HG02970 (cell line): ENCODE data around the gene TFIP11.
A peak's percentile ranks its signal among the peaks of the same experiment; 100 is the strongest.

ENCODE experiments used
- ATAC-seq: cut with Tn5 transposase; IDR thresholded peaks from one replicate; pipeline ENCODE4 v1.9.1; 2021; ENCODE audit warnings: mild to moderate bottlenecking, moderate library complexity, moderate number of reproducible peaks; ENCODE audit not compliant: unreplicated experiment, low FRiP score

Gene TFIP11

DNA sequence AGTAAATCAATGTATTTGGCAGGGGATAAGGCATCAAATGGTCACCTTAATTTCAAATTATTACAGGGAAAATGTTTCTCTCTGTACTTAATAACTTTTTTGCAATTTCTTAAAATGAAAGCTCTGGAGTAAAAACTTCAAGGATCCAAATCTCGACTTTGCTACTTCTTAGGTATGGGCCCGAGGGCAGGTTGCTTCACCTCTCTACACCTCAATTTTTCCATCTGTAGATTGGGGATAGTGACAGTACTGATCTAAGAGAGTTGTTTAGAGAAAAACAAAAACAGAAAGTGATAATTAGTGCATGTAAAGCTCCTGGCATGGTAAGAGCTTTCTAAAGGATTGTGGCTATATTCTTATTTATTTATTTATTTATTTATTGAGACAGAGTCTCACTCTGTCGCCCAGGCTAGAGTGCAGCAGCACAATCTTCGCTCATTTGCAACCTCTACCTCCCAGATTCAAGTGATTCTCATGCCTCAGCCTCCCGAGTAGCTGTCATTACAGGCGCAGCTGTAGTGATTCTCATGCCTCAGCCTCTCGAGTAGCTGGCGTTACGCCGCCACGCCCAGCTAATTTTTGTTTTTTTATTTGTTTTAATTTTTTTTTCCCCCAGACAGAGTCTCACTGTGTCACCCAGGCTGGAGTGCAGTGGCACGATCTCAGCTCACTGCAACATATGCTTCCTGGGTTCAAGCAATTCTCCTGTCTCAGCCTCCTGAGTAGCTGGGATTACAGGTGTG lies 2.3 kb upstream of the TFIP11 start:
- no peak for ATAC-seq

DNA sequence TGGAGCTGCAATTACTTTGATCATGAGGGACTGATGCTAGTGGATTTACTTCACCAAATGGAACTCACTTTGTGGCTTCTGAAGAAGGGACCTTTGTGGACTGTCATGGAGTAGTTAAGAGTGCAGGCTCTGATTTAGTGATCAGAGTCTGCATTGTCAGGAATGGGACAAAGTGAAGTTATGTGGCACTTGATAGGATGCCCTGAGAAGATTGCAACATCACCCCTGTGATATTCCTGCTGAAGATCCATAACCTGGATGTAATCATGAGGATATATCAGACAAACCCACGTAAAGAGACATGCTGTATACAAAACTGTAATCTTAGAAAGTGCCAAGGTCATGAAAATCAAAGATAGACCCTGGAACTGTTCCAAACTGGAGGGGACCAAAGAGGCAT lies 1.6 kb upstream of the TFIP11 start:
- ATAC-seq = no peak

DNA sequence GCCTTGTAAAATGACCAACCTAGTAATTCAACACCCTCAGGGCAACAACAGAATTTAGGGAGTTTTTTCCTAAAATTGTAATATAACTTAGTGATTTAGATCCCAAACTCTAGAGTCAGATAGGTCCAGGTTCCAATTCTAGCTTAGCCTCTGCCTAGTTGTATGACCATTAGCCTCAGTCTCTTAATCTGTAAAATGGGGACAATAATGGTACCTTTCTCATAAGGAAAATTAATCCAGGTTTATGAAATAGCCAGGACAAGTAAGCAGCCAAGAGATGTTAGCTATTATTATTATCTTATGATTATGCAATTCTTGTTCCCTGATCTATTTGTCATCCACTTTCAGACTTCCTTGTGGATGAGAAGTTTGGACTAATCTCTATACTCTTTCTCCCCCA lies 4.1 kb downstream of the TFIP11 start:
- ATAC-seq = no peak

DNA sequence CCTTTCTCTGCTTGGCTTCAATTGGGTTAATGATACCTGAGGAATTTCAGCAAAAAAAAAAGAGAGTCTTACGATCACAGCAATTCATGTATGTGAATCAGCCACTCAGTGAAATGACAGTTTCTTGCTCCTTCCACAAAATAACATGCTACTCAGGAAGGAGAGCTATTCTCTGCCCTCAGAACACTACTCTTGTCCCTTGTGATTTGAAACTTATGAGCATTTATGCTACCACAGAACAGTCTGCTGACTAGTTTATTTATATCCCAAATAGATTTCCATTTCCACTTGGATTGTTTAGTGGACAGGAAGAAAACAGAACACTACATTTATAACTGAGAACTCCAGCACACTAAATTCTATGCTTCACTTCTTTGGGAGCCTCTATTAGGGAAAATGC lies 8.5 kb downstream of the TFIP11 start:
- no peak for ATAC-seq

DNA sequence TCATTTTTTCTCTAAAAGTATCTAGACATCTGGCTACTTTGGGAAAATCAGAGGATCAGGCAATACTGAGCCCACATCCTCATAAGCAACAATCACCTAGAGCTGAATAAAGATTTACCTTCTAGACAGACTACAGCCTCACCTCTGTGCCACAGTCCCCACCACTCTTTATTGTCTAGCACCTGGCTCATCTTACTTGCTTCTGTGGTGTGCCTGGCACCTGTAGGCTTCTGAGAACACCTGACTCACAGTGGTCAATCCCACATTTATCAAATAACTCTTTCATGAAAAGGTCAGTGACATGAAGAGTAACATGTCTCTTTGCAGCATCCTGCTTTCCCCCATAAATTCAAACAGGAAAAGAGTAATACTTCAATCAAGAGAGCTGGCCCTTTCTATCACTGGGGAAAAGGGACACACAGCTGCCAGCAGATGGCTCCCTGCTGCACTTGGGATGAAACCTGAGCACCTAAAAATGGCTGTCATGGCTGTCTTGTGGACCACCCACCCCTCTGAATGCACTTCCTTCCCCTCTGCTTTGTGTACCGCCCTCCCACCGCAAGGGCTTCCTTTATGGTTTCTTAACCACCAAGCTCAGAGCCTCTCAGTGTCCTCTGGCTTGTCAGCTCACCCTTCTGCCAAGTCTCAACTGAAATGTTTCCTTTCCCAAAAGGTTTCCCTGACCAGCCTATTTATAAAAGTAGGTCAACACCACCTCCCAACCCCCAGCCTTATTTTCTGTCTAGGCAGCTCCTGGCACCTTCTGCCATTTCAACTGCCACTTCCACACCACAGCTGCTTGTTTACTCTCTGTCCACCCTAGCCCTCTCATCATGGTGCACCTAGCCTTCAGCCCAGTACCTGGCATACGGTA lies 9.3 kb downstream of the TFIP11 start:
- no peak for ATAC-seq

DNA sequence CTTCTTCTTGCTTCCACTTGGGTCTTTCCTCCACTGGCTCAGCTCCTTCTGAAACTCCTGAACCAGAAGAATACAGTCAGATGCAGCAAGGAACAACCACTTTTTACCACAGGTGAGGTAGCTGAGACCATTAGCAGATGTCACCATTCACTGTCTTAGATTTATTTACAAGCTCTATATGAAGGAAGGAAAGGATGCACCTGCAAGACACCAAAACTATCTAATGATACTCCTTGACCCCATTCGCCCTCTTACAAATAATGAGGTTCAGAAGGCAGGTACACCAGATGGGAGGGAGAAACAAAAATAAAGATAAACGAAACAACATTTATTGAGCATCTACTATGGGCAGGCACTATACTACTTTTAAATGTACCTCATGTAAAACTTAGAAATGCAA lies 10.3 kb downstream of the TFIP11 start:
- ATAC-seq = no peak

DNA sequence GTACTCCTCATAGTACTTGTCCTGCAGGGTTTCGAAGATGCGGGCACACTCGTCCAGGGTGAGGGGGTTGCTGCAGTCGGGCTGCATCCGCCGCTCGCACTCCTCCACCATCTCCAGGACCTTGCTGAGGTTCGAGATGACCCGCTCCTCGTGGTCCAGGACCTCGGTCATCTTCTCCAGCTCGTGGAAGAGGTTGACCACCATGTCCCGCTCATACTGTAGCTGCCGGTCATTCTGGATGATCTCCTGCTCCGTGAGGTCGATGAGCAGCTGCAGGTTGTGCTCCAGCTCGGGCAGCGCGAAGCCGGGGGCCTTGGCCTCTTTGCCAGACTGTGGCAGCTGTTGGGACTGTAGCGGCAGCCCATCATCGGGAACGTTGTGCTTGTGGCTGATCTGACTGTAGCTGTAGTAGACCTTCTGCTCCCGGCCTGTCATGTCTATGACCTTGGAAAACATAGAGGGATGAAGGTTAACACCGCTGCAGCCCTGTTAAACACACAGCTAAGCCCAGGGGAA lies 13.0 kb downstream of the TFIP11 start:
- no peak for ATAC-seq

DNA sequence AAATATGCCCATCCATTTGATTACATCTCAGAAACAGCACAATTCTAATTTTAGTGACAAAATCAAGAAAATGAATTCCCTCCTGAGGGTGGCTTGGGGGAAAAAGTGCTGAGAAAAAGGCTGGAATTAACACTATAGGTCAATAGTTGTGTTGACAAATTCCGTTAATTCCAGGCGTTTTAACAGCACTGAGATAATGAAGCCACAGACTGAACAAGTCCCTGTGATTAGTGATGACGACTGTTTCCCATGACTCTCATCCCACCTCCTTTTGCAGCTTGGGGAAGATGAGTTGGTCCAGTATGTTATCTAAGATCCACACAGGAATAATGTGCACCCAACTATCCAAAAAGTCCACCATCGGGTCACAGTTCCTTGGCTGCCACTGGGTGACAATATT lies 15.8 kb downstream of the TFIP11 start:
- no peak for ATAC-seq

DNA sequence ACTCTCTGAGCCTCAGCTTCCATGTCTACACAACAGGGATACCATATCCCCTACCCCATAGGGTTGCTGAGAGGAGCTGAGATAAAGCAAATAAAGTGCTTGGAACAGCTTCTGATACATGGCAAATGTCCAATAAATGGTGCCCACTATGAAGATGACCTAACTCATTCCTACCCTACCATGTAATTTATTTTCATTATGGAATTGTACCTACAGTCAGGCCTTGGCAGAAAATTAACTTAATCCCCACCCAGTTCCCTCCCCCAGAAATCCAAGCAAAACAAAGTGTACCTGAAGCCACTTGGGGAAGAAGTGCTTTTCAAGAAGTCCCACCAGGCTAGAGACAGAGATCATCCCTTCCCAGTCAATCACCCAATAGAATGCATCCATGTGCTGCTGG lies 17.8 kb downstream of the TFIP11 start:
- no peak for ATAC-seq

DNA sequence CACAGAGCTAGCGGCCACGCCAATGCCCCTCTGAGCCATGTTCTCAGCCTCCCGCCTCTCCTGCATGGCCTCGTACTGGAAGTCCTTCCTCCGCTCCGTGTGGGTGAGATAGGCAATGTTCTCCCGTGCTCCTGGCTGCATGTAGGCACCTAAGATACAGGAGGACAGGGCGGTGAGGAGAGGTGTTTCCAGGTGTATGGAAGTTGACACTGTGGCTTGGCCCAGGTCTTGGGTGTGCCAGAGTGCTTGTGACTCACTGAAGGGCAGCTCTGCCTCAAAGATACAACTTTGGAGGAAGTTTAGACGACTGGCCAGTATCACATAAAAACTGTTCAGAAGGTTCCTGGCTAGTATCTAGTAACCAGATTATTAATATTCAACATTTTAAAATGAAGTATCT lies 20.1 kb downstream of the TFIP11 start:
- ATAC-seq = no peak

DNA sequence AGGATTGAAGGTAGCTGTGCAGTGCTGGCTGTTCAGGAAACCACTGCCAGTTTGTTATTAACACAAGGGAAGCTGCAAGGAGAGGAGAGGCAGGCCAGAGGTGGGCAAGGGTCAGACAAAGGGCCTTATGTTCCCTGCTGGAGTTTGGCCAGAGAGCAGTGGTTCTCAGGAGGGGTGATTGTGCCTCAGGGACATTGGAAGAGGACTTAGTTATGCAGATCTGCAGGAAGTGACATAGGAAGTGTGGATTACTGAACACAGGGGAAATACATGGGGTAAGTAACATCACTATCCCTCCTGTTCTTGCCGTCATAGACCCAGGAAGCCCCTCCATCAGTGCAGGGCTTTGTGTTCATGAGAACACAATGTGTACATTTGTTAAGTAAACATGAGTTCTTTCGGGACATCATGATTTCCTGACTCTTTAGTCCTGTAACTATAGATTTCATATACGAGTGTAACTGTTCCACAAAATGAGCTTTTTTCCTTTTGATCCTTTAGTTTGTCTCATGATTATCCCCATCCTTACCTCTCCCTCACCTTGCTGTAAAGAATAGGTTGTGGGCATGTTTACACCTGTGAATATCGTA lies 22.7 kb downstream of the TFIP11 start:
- no peak for ATAC-seq

DNA sequence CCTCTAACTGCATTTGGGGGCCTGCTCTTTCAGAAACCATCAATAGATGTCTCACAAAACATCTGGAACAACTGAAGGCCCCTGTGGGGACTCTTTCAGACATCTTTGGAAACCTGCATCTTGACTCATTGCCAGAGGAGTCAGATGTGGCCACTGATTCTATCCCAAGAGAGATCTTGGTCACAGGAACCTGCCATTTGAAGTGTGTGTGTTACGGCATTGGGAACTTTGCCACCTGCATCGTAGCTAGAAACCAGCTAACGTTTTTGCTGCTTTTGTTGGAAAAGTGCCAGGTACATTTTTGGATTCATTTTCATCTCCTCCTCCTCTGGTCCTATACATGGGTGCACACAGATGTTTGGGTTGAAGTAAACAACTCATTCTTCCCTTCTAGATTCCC lies 24.3 kb downstream of the TFIP11 start:
- no peak for ATAC-seq

DNA sequence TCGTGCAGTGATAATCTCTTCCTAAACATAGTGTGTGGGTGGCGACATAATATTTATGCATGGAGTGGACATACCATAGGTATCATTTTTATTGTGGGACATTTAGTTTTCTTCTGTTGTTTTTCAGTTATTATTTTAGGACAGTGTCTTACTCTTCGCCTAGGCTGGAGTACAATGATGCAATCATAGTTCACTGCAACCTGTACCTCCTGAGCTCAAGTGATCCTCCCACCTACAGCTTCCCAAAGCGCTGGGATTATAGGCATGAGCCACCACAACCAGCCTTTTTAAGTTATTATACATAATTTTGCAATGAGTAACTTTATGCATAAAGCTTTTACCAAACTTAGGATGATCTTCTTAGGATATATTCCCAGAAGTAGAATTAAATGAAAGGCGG lies 25.9 kb downstream of the TFIP11 start:
- no peak for ATAC-seq

DNA sequence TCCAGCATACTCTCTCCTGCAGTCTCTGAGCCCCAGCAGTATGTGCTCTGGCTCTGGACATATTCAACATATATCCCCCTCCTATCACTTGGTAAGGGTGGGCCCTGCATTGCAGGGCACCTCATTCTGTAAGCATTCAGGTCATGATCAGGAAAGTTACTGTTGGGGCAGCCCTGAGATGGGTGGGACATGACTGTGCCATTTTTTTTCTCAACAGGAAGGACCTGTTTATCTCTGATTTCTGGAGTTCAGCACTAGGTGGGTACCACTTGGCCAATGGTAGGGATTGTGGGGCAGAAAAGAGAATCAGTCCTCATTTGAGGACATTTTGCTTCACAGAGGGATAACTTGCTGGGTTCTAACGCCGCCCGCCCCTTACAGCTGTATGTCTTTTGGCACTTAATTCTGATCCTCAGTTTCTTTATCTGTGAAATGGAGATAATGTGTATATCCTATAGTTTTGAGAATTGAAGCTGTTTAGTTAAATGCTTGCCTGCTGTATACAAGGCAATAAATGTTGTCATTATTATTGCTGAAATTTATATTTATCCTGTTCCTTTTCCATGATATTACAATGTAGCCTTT lies 26.4 kb downstream of the TFIP11 start:
- no peak for ATAC-seq

DNA sequence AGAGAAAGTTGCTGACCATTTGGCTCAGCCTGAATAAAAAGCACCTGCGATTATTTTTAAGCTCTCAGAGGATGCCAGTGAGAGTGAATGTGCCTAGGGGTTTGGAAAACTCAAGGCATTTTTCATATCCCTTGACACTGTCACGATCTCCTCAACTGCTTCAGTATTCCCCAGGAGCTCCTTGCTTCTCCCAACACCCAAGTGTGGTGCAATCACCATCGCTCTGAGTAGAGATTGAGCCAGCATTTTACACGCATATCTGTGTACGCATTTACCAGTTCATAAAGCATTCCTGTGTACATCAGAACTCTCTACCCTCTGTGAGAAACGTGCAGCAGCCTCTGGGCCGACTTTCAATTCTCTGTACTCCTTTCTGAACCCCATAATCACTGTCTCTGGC lies 27.3 kb downstream of the TFIP11 start:
- no peak for ATAC-seq

DNA sequence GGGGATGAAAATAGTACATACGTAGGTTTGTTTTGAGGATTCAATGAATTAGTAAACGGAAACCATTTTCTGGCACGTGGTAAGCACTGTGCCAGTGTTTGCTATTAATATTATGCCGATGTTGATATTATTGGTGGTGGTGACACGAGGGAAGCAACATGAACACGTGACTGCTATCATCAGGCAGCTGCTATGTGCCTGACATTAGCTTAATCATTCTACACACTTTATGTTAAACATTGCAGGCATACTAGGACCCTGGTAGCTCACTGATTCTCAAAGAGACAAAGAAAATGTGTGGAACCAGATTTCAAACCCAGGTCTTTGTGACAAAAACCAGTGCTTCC lies 27.9 kb downstream of the TFIP11 start:
- no peak for ATAC-seq

DNA sequence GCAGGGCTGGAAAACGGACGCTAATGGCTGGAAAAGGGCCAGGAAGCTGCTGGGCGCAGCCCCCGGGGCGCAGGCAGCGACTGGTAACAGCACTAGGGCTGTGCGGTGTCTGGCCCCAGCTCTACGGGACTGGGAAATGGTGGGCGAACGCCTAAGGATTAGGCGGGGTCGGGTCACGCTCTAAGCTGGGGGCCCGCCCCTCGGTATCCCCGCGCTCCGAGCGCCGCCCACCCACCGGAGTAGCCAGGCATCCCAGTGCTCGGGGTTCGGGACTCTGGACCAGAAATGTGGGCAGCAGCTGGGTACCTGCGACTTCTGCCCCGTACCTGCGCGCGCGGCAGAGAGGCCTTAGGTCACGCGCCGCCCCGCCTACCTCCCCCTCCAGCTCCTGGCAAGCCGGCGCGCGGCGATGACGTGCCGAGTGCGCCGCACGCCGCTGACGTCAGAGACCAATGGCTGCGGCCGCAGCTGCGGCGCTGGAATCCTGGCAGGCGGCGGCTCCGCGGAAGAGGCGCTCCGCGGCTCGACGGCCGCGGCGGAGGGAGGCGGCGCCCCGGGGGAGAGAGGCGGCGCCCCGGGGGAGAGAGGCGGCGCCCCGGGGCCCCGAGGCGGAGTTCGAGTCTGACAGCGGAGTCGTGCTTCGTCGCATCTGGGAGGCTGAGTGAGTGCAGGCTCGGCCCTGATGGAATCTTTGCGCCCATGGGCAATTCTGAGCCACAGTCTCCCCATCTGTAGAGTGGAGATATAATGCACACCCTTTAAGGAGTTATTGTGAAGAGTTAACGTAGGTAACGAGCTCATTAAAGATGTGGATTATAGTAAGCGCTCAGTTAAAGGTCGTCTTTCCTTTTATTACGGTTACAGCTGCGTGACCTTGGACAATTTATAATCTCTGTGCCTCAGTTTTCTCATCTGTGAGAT lies 28.6 kb downstream of the TFIP11 start, which contains the start of the genes HPS4 and SRRD:
HPS4 (minus strand) TSS at position 345 of the 921 bp plus-strand sequence. CDS start 2,021 bp downstream, outside the sequence.
SRRD (plus strand) TSS at position 439 of the 921 bp plus-strand sequence; CDS start at position 453, 14 bp downstream.
- peak; percentile 78 for ATAC-seq

DNA sequence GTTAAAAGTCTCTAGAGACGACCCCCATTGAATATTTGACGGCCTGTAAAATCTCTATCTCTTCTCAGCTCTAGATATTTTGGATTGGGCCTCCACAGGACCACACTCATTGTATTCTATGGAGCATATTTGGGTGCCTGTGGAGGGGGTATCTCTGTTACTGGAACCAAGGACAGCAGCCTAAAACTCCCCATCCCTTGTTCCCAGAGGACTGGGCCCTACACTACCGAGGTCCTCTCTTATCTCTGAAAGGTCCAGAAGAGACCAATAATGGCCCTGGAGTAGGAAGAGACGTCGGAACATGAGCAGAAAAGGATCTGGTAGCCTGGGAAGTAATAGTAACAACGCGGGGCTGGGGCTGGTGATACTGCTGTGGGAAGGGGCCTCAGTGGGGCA lies 29.2 kb downstream of the TFIP11 start:
- ATAC-seq = no peak

DNA sequence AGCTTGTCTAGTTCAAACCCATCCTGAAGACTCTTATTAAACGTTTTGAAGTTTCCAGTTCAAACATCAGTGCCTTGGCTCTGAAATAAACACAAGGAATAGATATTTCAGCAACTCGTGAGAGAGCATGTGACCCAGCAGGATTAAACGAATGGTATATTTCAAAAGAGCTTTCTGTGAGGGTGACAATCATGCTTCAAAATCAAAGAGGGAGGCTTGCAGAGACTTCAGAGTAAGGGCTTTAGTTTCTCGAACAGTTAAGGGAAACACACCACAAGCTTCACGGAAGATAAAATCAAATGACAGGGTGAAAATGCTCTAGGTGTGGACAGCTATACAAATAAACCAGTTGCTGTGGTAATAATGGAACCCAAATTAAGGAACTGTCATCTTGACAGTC lies 30.1 kb downstream of the TFIP11 start:
- ATAC-seq = no peak

DNA sequence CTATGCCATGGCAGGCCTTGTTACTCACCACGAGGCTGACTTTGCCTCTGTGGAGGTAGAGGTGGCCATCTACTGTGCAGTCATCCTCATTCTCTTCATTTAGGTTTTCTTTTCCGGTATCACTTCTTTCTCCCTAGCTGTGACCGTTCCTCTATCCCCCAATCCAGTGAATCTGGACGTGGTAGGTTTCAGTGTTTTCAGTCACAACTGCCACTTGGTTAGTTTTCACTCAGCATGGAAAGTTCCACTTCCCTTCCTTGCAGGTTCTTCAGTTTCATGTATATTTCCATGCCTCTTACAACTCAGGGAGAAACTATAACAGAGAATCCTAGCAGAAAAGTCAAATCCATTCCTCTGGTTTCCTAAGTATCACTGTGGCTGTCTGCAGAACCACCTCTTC lies 30.6 kb downstream of the TFIP11 start:
- ATAC-seq = no peak
